Raji (cell line): ENCODE data around the gene SPIN1.
A peak's percentile ranks its signal among the peaks of the same experiment; 100 is the strongest.

ENCODE experiments used
- POLR2A ChIP-seq: IDR thresholded peaks from 2 replicates; pipeline ENCODE4 v1.6.1; 2011; ENCODE audit warnings: low read depth, low read length, control low read depth; ENCODE audit not compliant: insufficient read depth

Gene SPIN1

GRCh38 chr9:88388203-88388885 is at the start of gene SPIN1:
SPIN1 (plus strand) TSS chr9:88388444; CDS start chr9:88426540, 38,096 bp downstream.
- peak; percentile 75 for TF ChIP-seq POLR2A

GRCh38 chr9:88339317-88339716 is 48.9 kb upstream of the SPIN1 start:
- TF ChIP-seq POLR2A, result 0 out of 2 replicates have a peak, but pooled peaks have one; percentile 19

- no peak for TF ChIP-seq POLR2A
Measured at GRCh38 chr9:88342246-88342645, 46.0 kb upstream of the SPIN1 start.

- no peak for TF ChIP-seq POLR2A
Measured at GRCh38 chr9:88344013-88344412, 44.2 kb upstream of the SPIN1 start.

- TF ChIP-seq POLR2A, result no peak
Measured at GRCh38 chr9:88355166-88355565, 33.1 kb upstream of the SPIN1 start.

- no peak for TF ChIP-seq POLR2A
Measured at GRCh38 chr9:88358723-88359122, 29.5 kb upstream of the SPIN1 start.

DNA sequence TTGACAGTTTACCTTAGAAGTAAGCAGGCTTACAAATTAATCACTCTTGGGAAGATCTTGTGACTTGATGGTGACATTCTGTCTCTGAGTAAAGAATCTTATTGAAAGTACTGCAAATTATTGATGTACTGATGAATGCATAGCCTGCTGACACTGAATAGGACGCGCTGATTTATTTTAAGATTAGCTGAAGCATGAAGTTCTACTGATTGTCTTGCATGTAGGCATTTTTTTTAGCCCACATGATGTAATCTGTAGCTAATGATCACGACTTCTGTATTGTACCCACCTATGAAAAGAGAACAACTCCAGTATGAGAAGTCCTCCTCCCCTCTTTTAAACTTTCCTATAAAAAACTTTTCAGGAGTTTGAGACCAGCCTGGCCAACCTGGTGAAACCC is 28.3 kb upstream of the SPIN1 start:
- no peak for TF ChIP-seq POLR2A

GRCh38 chr9:88362681-88363080 is 25.6 kb upstream of the SPIN1 start:
- TF ChIP-seq POLR2A, result no peak

DNA sequence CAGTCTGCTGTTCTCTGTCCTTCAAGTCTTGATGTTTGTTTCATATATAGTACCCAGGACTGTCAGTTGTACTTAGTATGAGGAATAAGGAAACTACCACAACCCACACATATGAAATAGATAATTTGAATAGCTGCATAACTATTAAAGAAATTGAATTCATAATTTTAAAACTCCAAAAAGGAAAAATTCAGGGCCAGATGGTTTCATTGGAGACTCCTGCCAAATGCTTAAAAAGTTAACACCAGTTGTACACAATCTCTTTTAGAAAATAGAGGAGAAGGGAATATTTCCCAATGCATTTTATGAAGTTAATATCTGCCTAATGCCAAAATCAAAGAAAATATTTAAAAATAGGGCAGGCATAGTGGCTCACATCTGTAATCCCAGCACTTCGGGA is 24.6 kb upstream of the SPIN1 start:
- TF ChIP-seq POLR2A, result no peak

GRCh38 chr9:88364706-88365105 is 23.5 kb upstream of the SPIN1 start:
- no peak for TF ChIP-seq POLR2A

- no peak for TF ChIP-seq POLR2A
Measured at GRCh38 chr9:88370346-88370745, 17.9 kb upstream of the SPIN1 start.

GRCh38 chr9:88372103-88372654 is 16.1 kb upstream of the SPIN1 start:
- no peak for TF ChIP-seq POLR2A

DNA sequence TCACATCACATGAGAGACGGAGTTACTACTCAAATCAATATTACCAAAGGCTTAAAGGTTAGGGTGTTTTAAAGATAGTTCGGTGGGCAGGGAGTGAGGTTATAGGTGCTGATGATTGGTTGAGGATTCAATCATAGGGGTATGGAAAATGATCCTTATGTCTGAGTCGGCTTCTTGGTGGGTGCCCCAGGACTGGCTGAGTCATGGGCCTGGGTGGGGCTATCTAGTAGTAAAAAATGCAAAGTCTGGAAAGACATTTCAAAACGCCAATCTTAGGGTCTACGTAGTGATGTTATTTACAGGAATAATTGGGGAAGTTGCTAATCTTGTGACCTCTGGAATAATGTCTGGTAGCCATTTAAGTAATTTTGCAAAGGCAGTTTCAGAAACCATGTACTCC is 15.2 kb upstream of the SPIN1 start:
- no peak for TF ChIP-seq POLR2A

DNA sequence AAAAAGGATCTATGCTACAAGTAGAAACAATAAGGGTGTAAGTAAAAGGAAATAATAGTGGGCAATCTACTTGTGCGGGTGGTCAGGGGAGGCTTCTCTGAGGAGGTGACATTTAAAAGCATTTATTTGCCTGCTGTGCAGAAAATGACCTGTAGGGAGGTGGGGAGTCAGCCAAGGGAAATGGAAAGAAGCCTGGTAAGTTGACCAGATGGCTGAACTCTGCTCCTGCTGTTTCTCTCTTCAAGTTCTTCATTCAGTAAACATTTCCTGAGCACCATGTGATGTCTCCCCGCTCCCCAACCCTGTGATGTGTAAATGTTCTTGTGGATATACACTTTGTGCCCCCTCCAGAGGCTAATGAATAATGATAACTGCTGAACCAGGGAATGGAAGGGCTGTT is 9.9 kb upstream of the SPIN1 start:
- no peak for TF ChIP-seq POLR2A

DNA sequence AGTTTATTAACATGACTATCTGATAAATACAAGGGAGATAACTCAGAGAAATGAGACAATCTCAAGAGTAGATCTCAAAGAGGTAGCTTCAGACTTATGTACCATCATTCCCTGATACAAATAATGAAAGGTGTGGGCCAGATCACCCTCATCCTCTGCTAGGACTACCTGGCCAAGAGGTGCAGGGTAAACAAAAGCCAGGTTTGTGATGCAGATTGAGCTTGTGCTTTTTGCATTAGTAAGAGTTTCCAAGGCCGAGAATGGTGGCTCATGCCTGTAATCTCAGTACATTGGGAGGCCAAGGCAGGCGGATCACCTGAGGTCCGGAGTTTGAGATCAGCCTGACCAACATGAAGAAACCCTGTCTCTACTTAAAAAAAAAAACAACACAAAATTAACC is 8.9 kb upstream of the SPIN1 start:
- TF ChIP-seq POLR2A, result no peak

DNA sequence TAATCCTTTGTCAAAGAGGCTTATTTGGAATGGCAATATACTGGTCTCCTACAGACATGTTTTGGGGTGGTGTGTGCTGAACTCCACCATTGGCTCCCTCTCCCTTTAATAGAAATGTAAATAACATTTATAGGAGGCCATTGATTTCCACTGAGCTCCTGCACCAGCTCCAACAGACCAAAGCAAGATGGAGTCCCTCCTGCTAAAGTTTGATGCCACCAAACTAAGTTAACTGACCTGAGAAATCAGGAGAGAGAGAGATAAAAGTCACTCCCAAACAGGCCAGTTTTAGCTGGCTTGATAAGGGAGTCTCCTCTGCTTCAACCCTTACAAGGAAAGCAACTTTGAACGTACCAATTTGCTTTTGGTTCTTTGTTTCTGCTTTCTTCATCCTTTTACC is 8.1 kb upstream of the SPIN1 start:
- no peak for TF ChIP-seq POLR2A

GRCh38 chr9:88383176-88383575 is 5.1 kb upstream of the SPIN1 start:
- TF ChIP-seq POLR2A, result no peak

DNA sequence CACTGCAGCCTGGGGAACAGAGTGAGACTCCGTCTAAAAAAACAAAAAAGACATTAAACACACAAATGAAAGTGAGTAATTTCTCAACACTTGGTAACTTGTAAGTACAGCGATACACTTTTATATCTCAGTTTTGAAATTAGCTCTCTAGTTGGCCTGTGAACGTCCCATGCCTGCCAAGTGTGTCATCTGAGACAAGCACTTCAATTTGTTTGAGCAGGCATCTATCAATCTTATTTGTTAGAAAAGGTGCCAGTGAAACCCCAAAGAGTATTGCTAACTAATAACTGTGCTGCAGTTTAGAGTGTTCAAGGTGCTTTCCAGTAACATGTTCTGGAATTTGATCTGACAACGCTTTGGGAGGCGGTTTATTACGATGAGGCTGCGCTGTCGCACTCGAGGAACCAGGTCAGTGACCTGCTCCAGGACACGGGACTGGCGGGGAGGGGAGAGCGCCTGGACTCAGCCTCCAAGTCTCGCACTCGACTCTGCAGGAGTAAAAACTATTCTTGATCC is 1.1 kb upstream of the SPIN1 start:
- no peak for TF ChIP-seq POLR2A
